HepG2 (cell line): Measurements from ENCODE around the gene MT1G. TPM values are rescaled to one million over a fixed set of nuclear protein-coding genes. Genes with fewer than 3 reads are reported as not detected.

Experiments used
- FOXC1 ChIP-seq: sonication (generic); formaldehyde crosslinking; IDR thresholded peaks from 2 replicates; pipeline ENCODE4 v1.8.0; 2022; ENCODE audit warnings: mild to moderate bottlenecking, missing genetic modification reagents, borderline replicate concordance
- HES4 ChIP-seq: sonication (generic); formaldehyde crosslinking; IDR thresholded peaks from 2 replicates; pipeline ENCODE4 v1.9.0; 2021; ENCODE audit warnings: mild to moderate bottlenecking, missing genetic modification reagents, borderline replicate concordance
- ISL2 ChIP-seq: sonication (generic); formaldehyde crosslinking; IDR thresholded peaks from 2 replicates; pipeline ENCODE4 v1.5.0; 2020; ENCODE audit warnings: missing genetic modification reagents
- JARID2 ChIP-seq: sonication (generic); formaldehyde crosslinking; IDR thresholded peaks from 2 replicates; pipeline ENCODE4 v1.8.1; 2023; ENCODE audit warnings: missing genetic modification reagents, inconsistent platforms; ENCODE audit not compliant: insufficient replicate concordance
- KDM4B ChIP-seq: sonication (generic); formaldehyde crosslinking; IDR thresholded peaks from 2 replicates; pipeline ENCODE4 v1.4.0; 2020; ENCODE audit warnings: missing genetic modification reagents
- KDM5A ChIP-seq: fragments of 200-600 bp; sonication (generic); IDR thresholded peaks from 2 replicates; pipeline ENCODE4 v1.7.0; 2018; ENCODE audit warnings: antibody characterized with exemption, mild to moderate bottlenecking, low read length, borderline replicate concordance
- MAF1 ChIP-seq: sonication (generic); formaldehyde crosslinking; IDR thresholded peaks from 2 replicates; pipeline ENCODE4 v1.5.0; 2020; ENCODE audit warnings: missing genetic modification reagents, borderline replicate concordance
- MBNL3 ChIP-seq: fragments of 250-450 bp; sonication (Bioruptor Pico); conservative IDR thresholded peaks from 2 replicates; pipeline ENCODE4 v1.8.0; 2022; ENCODE audit warnings: mild to moderate bottlenecking, inconsistent platforms
- MTERF4 ChIP-seq: sonication (generic); formaldehyde crosslinking; IDR thresholded peaks from 2 replicates; pipeline ENCODE4 v1.8.0; 2023; ENCODE audit warnings: mild to moderate bottlenecking, missing genetic modification reagents
- NFIB ChIP-seq: sonication (generic); formaldehyde crosslinking; IDR thresholded peaks from 2 replicates; pipeline ENCODE4 v1.9.0; 2021; ENCODE audit warnings: missing genetic modification reagents, mild to moderate bottlenecking, borderline replicate concordance
- NKX3-1 ChIP-seq: sonication (generic); formaldehyde crosslinking; IDR thresholded peaks from 2 replicates; pipeline ENCODE4 v1.5.0; 2020; ENCODE audit warnings: missing genetic modification reagents
- PAX8 ChIP-seq: sonication (generic); formaldehyde crosslinking; IDR thresholded peaks from 2 replicates; pipeline ENCODE4 v1.8.0; 2022; ENCODE audit warnings: mild to moderate bottlenecking, missing genetic modification reagents, borderline replicate concordance
- SP1 ChIP-seq, 2 experiments: fragments of 450-650 bp in 1 of 2; sonication (generic) in 1 of 2; formaldehyde crosslinking in 1 of 2; IDR thresholded peaks; 2 replicates each; pipeline versions ENCODE4 v1.4.0 to v1.6.1; 2016 to 2020; ENCODE audit warnings: missing genetic modification reagents in 1 of 2
- TAF15 ChIP-seq: fragments of 200-400 bp; formaldehyde crosslinking; IDR thresholded peaks from one replicate; pipeline ENCODE4 v1.6.1; 2018; ENCODE audit warnings: mild to moderate bottlenecking, low read depth, low read length; ENCODE audit not compliant: poor library complexity, severe bottlenecking
- ZBTB4 ChIP-seq: sonication (generic); formaldehyde crosslinking; IDR thresholded peaks from 2 replicates; pipeline ENCODE4 v1.4.0; 2020; ENCODE audit warnings: missing genetic modification reagents, mild to moderate bottlenecking, borderline replicate concordance
- ZFX ChIP-seq: sonication (generic); formaldehyde crosslinking; IDR thresholded peaks from 2 replicates; pipeline ENCODE4 v1.4.0; 2020; ENCODE audit warnings: mild to moderate bottlenecking, low read depth, missing genetic modification reagents, moderate library complexity
- ZNF225 ChIP-seq: sonication (generic); formaldehyde crosslinking; IDR thresholded peaks from 2 replicates; pipeline ENCODE4 v1.4.0; 2020; ENCODE audit warnings: mild to moderate bottlenecking, missing genetic modification reagents
- ZNF44 ChIP-seq: sonication (generic); formaldehyde crosslinking; IDR thresholded peaks from 2 replicates; pipeline ENCODE4 v1.5.1; 2020; ENCODE audit warnings: mild to moderate bottlenecking, missing genetic modification reagents
- ZNF552 ChIP-seq: sonication (generic); formaldehyde crosslinking; IDR thresholded peaks from 2 replicates; pipeline ENCODE4 v1.9.0; 2022; ENCODE audit warnings: missing genetic modification reagents, mild to moderate bottlenecking, borderline replicate concordance
- ZNF574 ChIP-seq: sonication (generic); formaldehyde crosslinking; IDR thresholded peaks from 2 replicates; pipeline ENCODE4 v1.4.0; 2020; ENCODE audit warnings: missing genetic modification reagents
- ZNF703 ChIP-seq: sonication (generic); formaldehyde crosslinking; IDR thresholded peaks from 2 replicates; pipeline ENCODE4 v1.5.1; 2020; ENCODE audit warnings: missing genetic modification reagents, mild to moderate bottlenecking, moderate library complexity, borderline replicate concordance
- polyA plus RNA-seq, 8 experiments: library from polyadenylated mRNA; depleted of rRNA in 3 of 8; stranded (reverse) in 7 of 8; unstranded in 1 of 8; fragments of >200 nt; fragmentation: Illumina TruSeq in 4 of 8; extraction: Trizol in 4 of 8; gene quantifications; 2 replicates each; pipeline versions ENCODE4 v1.2.1 to v1.2.3, GENCODE V29; 2011 to 2016; ENCODE audit warnings: low read depth in 4 of 8, missing spikeins in 1 of 8, mixed read lengths in 1 of 8; ENCODE audit not compliant: insufficient read depth in 1 of 8
- total RNA-seq, 5 experiments: library from RNA; depleted of rRNA; stranded (reverse); fragments of >200 nt; fragmentation: Illumina TruSeq; extraction: Trizol; gene quantifications; 2 replicates each; pipeline ENCODE4 v1.2.3, GENCODE V29; 2016; ENCODE audit warnings: low read depth in 1 of 5
- TF ChIP-seq, protein P1 (sequence below): IDR thresholded peaks from 2 replicates; pipeline ENCODE4 v1.6.1; 2016; ENCODE audit warnings: mild to moderate bottlenecking, missing biosample characterization, missing genetic modification reagents

Gene MT1G
- total and polyA plus RNA-seq, 2 of the 13 experiments (the other 11 are each of a cell fraction or from before 2014, with no cell fraction given) = 3.6 to 377 TPM

- TF ChIP-seq MTERF4 (CRISPR knock-in tag) (no peak), KDM4B (CRISPR knock-in tag) (no peak), KDM5A (no peak), MBNL3 (no peak), ZNF574 (CRISPR knock-in tag) (no peak; the same call in 1 of the 2 replicates), SP1 (IDR thresholded peaks at IDR 0.05) (no peak), SP1 (CRISPR knock-in tag; IDR thresholded peaks at IDR 0.05) (no peak), ZNF552 (CRISPR knock-in tag) (no peak), TAF15 (no peak), NKX3-1 (CRISPR knock-in tag) (no peak), ISL2 (CRISPR knock-in tag) (no peak), FOXC1 (CRISPR knock-in tag) (no peak), ZFX (CRISPR knock-in tag) (peak; percentile 58; the same call in 1 of the 2 replicates), ZBTB4 (no peak; the same call in 1 of the 2 replicates), ZNF703 (CRISPR knock-in tag) (no peak), NFIB (CRISPR knock-in tag) (no peak), JARID2 (no peak), ZNF225 (CRISPR knock-in tag) (no peak), ZNF44 (CRISPR knock-in tag) (peak; percentile 54; the same call in 1 of the 2 replicates), MAF1 (no peak), PAX8 (no peak), HES4 (CRISPR knock-in tag) (no peak)
- TF ChIP-seq, protein P1, sequence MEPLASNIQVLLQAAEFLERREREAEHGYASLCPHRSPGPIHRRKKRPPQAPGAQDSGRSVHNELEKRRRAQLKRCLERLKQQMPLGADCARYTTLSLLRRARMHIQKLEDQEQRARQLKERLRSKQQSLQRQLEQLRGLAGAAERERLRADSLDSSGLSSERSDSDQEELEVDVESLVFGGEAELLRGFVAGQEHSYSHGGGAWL (CRISPR knock-in tag) = 0 out of 2 replicates have a peak, but pooled peaks have one; percentile 27
These were observed 20.0 kb downstream of the MT1G start (continued) for GRCh38 chr16:56647641-56648431.
